Measurements from ENCODE around the gene CABLES2. TPM values are rescaled to one million over a fixed set of nuclear protein-coding genes. Genes with fewer than 3 reads are reported as not detected.

Gene CABLES2
- total RNA-seq, 1 experiment from 2014 or later, result 8.9 TPM

- ATAC-seq, result no peak
- Histone ChIP-seq H3K4me3 (replicated peaks in 1 of 2; ENCODE audit: low read depth in 1 of 2, low read length in 2 of 2) (no peak overlapping the region), H3K36me3 (ENCODE audit: control insufficient read depth in 1 of 2, insufficient read depth in 2 of 2, low read length in 2 of 2) (peaks cover 8 to 38% of the 10 kb centered on the region in 2 experiments; a peak in 2 of 4 replicates), H3K27me3 (ENCODE audit: insufficient read depth, low read length) (no peaks in the 10 kb centered on the region), H2AFZ (ENCODE audit: low read depth, low read length, poor library complexity, severe bottlenecking) (no peak overlapping the region), H3K27ac (ENCODE audit: low read depth, low read length) (no peak overlapping the region), H3K4me1 (ENCODE audit: control insufficient read depth in 1 of 2, insufficient read depth in 2 of 2, low read length in 2 of 2) (peaks cover 20 to 38% of the 10 kb centered on the region in 2 experiments), H3K79me2 (ENCODE audit: insufficient read depth, low read length) (peaks cover 16% of the 10 kb centered on the region; the same call in 1 of the 2 replicates), H3K9ac (ENCODE audit: low read length) (no peak overlapping the region), H3K9me2 (ENCODE audit: insufficient read depth) (no peaks in the 10 kb centered on the region), H4K20me1 (ENCODE audit: insufficient read depth) (no peaks in the 10 kb centered on the region), H3K4me2 (ENCODE audit: low read length) (no peak overlapping the region), H3K9me3 (ENCODE audit: control insufficient read depth in 1 of 2, insufficient read depth in 1 of 2, low read depth in 1 of 2, low read length in 2 of 2) (no peaks in the 10 kb centered on the region)
- ChIA-PET CTCF (no interaction called here), POLR2A (no interaction called here), RAD21 (ENCODE audit: low non-redundant PET in 1 of 2, low total read pairs in 2 of 2, uncharacterized antibody in 2 of 2, unreplicated experiment in 2 of 2) (interaction anchor here in 1 of 2 experiments (0.7 kb wide), 1 partner anchor 12 kb away, joined by 5 read pairs; no protein-coding TSS in a partner anchor)
- intact Hi-C loops (cut with micrococcal nuclease), result no loop called here
- TF ChIP-seq FOSL1 (IDR thresholded peaks at IDR 0.05; ENCODE audit: low read depth) (no peak), ATF3 (IDR thresholded peaks at IDR 0.05) (no peak), SP1 (IDR thresholded peaks at IDR 0.05; ENCODE audit: low read depth) (no peak), MAX (IDR thresholded peaks at IDR 0.05) (no peak)
- no peak for DNase-seq (ENCODE audit: low read depth, low spot score)
- no TSS peak for BruUV-seq (replicated peaks)
Observed at GRCh38 chr20:62348604-62349003, 58.5 kb downstream of the CABLES2 start.

GRCh38 chr20:62347445-62347844, 59.6 kb downstream of the CABLES2 start:
- Histone ChIP-seq H2AFZ (ENCODE audit: low read depth, low read length, poor library complexity, severe bottlenecking) (no peak overlapping the region), H4K20me1 (ENCODE audit: insufficient read depth) (no peaks in the 10 kb centered on the region), H3K27me3 (ENCODE audit: insufficient read depth, low read length) (no peaks in the 10 kb centered on the region), H3K9me3 (ENCODE audit: control insufficient read depth in 1 of 2, insufficient read depth in 1 of 2, low read depth in 1 of 2, low read length in 2 of 2) (no peaks in the 10 kb centered on the region), H3K79me2 (ENCODE audit: insufficient read depth, low read length) (peaks cover 4% of the 10 kb centered on the region; the same call in 1 of the 2 replicates), H3K9me2 (ENCODE audit: insufficient read depth) (no peaks in the 10 kb centered on the region), H3K4me2 (ENCODE audit: low read length) (no peak overlapping the region), H3K4me1 (ENCODE audit: control insufficient read depth in 1 of 2, insufficient read depth in 2 of 2, low read length in 2 of 2) (peaks cover 20 to 28% of the 10 kb centered on the region in 2 experiments), H3K9ac (ENCODE audit: low read length) (no peak overlapping the region), H3K36me3 (ENCODE audit: control insufficient read depth in 1 of 2, insufficient read depth in 2 of 2, low read length in 2 of 2) (peaks cover 13 to 40% of the 10 kb centered on the region in 2 experiments; a peak in 3 of 4 replicates), H3K4me3 (replicated peaks in 1 of 2; ENCODE audit: low read depth in 1 of 2, low read length in 2 of 2) (no peak overlapping the region), H3K27ac (ENCODE audit: low read depth, low read length) (no peak overlapping the region; the same call in 1 of the 2 replicates)
- no peak for TF ChIP-seq CBX3 (IDR thresholded peaks at IDR 0.05; ENCODE audit: low read depth)
- no peak for TF ChIP-seq TCF7L2 (IDR thresholded peaks at IDR 0.05; ENCODE audit: borderline replicate concordance, extremely low read depth, insufficient read depth, insufficient read length)
- ChIA-PET CTCF (no interaction called here), RAD21 (ENCODE audit: low non-redundant PET in 1 of 2, low total read pairs in 2 of 2, uncharacterized antibody in 2 of 2, unreplicated experiment in 2 of 2) (no interaction called here), POLR2A (no interaction called here)
- ATAC-seq (no peak), DNase-seq (ENCODE audit: low read depth, low spot score) (no peak)
- intact Hi-C loops (cut with micrococcal nuclease), result no loop called here
- no TSS peak for BruUV-seq (replicated peaks)
